ENCODE results near the gene DLG2.

Gene DLG2

GRCh38 chr11:84061726-84062125 lies 1565.4 kb downstream of the DLG2 start:
- TF ChIP-seq CTCF (conservative IDR thresholded peaks at IDR 0.05; ENCODE audit: low read depth, low read length) = no peak
- H3K4me3 ChIP-seq (ENCODE audit: low read depth, low read length) = no peak overlapping the region
- no peak for DNase-seq (ENCODE audit: low read depth)

DNA sequence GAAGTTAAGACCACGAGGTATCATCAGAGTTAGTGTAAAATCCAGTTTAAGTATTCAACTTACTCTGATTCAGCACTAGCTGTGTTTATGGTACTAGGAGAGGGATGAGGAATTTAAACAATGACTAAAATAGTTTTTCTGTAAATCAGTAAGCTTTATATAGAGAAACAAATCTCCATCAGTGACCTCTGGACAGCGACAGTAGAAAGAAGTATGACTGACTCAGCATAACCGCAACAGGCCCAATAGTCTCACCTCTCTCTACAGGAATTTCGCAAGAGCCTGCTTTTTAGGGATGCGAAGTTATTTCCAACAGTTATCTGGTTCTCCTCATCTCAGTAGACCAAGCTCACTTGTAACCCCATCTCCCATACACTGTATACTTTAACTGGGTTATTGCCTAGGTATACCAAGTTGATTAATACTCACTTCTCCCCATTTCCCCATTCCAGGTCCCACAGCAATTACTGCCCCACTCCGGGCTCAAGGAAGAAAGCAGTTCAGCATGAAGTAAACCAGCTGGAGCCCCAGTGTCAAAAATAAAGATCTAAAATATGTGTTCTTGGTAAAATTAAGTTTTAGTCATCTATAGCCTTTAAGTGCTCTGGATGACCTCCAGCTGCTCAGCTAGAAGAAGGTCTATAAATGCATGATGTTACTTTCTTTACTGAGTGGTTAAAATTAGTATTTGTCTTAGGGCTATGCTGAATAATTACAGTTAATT lies 1570.3 kb downstream of the DLG2 start:
- TF ChIP-seq CTCF (conservative IDR thresholded peaks at IDR 0.05; ENCODE audit: low read depth, low read length) = no peak
- no peak overlapping the region for H3K4me3 ChIP-seq (ENCODE audit: low read depth, low read length)
- DNase-seq (ENCODE audit: low read depth) = no peak

DNA sequence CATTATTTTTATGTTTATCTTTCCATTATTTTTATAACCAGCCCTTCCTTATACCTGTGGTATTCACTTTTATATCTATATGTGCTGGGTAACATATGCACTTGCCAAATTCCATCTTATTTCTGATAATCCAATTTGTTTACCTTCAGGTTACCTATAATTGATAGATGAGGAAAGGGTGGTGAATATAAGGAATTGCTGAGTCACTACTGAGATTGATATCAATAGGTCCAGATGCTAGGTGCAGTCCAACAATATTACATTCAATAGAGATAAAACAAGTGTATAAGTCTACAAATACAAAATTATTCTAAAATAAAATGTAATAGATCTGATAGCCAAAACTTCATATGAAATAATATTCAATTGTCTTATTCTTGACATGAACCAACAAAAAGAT lies 1582.0 kb downstream of the DLG2 start:
- no peak overlapping the region for H3K4me3 ChIP-seq (ENCODE audit: low read depth, low read length)
- no peak for TF ChIP-seq CTCF (conservative IDR thresholded peaks at IDR 0.05; ENCODE audit: low read depth, low read length)
- DNase-seq (ENCODE audit: low read depth) = no peak

DNA sequence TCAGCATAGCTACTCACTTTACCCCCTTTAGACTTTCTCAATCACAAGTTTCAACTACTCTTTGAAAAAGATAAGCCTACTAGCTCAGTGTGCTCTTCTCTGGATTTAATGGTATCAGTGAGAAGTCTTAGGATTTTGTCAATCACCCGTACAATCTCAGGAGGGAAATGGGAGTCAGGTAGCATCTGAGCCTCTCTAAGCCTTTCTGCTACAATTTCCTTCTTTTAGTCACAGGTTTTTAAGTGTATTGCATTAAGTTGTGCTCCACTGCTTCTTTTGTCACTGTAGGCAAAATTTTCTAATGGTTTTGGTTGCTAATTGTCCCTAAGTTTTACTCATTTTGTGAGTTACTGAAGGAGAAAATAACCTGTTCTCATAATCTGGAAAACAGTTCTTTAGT lies 1582.4 kb downstream of the DLG2 start:
- no peak overlapping the region for H3K4me3 ChIP-seq (ENCODE audit: low read depth, low read length)
- TF ChIP-seq CTCF (conservative IDR thresholded peaks at IDR 0.05; ENCODE audit: low read depth, low read length) = no peak
- no peak for DNase-seq (ENCODE audit: low read depth)

- H3K4me3 ChIP-seq (ENCODE audit: low read depth, low read length) = no peak overlapping the region
- TF ChIP-seq CTCF (conservative IDR thresholded peaks at IDR 0.05; ENCODE audit: low read depth, low read length) = no peak
- DNase-seq (ENCODE audit: low read depth) = no peak
These were observed 1590.4 kb downstream of the DLG2 start for GRCh38 chr11:84036664-84037194.

DNA sequence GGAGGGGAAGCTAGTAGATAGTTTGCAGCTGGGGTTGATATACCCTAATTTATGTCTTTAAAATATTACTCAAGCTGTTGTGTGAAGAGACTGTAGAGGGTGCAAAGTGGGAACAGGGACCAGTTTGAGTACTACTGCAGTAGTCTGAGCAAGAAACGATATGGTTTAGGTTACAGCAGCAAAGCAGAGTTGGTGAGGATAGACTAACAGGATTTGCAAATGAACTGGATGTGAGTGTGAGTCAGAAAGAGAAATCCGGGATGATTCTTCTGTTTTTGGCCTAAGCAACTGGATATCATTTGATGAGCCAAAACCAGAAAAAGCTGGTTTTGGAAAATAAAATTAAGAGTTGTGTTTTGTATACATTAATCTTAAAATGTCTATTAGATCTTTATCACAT lies 1591.5 kb downstream of the DLG2 start:
- no peak overlapping the region for H3K4me3 ChIP-seq (ENCODE audit: low read depth, low read length)
- DNase-seq (ENCODE audit: low read depth) = no peak
- no peak for TF ChIP-seq CTCF (conservative IDR thresholded peaks at IDR 0.05; ENCODE audit: low read depth, low read length)

DNA sequence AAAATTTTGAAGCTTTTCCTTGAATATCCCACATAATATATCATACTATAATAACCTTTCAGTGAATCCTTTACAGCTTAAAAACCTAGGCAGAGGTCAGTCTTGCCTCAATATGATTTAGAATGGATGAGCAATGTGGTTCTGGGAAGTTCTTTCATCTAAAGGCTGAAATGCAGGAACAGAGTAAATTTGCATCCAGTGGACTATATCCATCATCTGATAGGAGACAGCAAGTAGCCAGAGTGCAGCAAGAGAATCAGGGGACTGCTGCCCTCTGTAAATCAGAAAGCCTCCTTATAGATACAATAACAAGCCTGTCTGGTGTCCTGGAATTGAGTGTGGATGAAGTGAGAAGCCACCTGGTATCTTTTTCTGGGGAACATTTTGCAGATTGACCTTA lies 1592.7 kb downstream of the DLG2 start:
- DNase-seq (ENCODE audit: low read depth) = no peak
- no peak for TF ChIP-seq CTCF (conservative IDR thresholded peaks at IDR 0.05; ENCODE audit: low read depth, low read length)

More for the DNA sequence above, 1592.7 kb downstream of the DLG2 start:
- H3K4me3 ChIP-seq (ENCODE audit: low read depth, low read length) = no peak overlapping the region

Data from choroid plexus epithelial cell (primary cell).